Heart left ventricle (tissue), 13 donors: ENCODE results near the gene MINK1.

Experiments used
- CTCF ChIP-seq, 12 donors: fragments of 200-600 bp; sonication (generic) in 4 of 12; IDR thresholded peaks; one replicate each; pipeline versions ENCODE4 v1.5.0 to v1.8.0; 2018 to 2022; ENCODE audit warnings: antibody characterized with exemption in 12 of 12, mild to moderate bottlenecking in 5 of 12
- POLR2A ChIP-seq, 2 donors: fragments of 450-650 bp; IDR thresholded peaks; one replicate each; pipeline ENCODE4 v1.6.1; 2017; ENCODE audit warnings: antibody characterized with exemption in 2 of 2, mild to moderate bottlenecking in 2 of 2, moderate library complexity in 2 of 2
- donor health status: ischemic (EF 13 %, LVEDD 7.1; RV severe dilation, severe dysfunction).
- donor health status: DM: no; HTN: yes; CAD: no.
- donor health status: DM: no; HTN: no; CAD: no.
- donor health status: ischemic (EF 25% LVEDD 6.9; RV normal size, moderate dysfunction).
- donor health status: ischemic (EF 25% LVEDD 5.7; RV mildly dilated, moderate dysfunction).
- donor health status: ischemic (EF 35%, LVEDD 5.7; RV mildly dilated, moderate dysfunction).
- donor health status: nonischemic (EF 11% LVEDD 7.7; RV severe dilation, severe dysfunction).
- donor health status: DM: yes; HTN: yes; CAD: no.
- donor health status: PGD.
- donor health status: ischemic (EF 29% LVEDD 5.4; RV normal size, mild dysfunction).
- donor health status: nonischemic (EF 23%, LVEDD 6.1; RV moderate dilation, normal function).

- no peak for TF ChIP-seq CTCF (IDR thresholded peaks at IDR 0.05)
- TF ChIP-seq POLR2A (IDR thresholded peaks at IDR 0.05): no peak
Measured at GRCh38 chr17:4788159-4788806, 44.9 kb upstream of the MINK1 start.
